IPS-NIHi7 (cell line): ENCODE results near the gene OR4A47.
"Not testable (repeated sequence)": the region's sequence is repeated elsewhere in the genome, so short reads cannot be mapped to it uniquely, and the experiment has no call there.

Source experiments
- DNase-seq: peaks from one replicate; pipeline ENCODE4 v3.0.0; 2012; ENCODE audit warnings: mixed read lengths; ENCODE audit errors: extremely low spot score

The OR4A47 gene, protein sequence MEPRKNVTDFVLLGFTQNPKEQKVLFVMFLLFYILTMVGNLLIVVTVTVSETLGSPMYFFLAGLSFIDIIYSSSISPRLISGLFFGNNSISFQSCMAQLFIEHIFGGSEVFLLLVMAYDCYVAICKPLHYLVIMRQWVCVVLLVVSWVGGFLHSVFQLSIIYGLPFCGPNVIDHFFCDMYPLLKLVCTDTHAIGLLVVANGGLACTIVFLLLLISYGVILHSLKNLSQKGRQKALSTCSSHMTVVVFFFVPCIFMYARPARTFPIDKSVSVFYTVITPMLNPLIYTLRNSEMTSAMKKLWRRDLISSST

DNA sequence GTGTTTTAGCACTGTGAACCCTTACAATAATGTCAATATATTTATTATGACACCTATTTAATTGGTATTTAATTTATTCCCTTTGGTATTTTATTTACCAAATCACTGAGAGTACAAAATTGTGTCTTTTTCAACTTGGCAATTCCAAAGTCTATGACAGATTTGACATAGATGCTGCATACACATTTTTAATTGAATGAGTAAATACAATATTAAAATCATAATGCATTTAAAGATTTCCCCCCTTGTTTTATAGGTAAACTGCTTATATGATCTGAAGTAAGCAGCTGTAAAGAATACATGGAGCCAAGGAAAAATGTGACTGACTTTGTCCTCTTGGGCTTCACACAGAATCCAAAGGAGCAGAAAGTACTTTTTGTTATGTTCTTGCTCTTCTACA lies at the start of gene OR4A47:
TSS of gene OR4A47 (plus strand) at position 301 of the 400 bp plus-strand sequence. CDS start at position 301, 0 bp downstream.
- not testable (repeated sequence) for DNase-seq

DNA sequence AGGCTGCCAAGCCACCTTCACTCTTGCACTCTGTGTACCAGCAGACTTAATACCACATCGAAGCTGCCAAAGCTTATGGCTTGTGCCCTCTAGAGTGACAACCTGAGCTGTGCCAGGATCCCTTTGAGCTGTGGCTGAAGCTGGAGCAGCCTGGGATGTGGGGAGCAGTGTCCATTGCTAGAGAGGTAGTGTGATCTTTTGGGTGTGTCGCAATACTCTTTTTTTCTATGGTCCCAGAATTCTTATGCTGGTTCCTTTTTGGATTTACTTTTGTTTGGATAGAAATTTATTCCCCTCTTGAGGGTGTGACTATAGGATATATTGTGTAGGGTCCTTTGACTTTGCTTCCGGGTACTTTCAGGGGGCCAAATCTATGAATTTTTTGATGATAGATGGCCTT lies 32.7 kb upstream of the OR4A47 start:
- not testable (repeated sequence) for DNase-seq

DNA sequence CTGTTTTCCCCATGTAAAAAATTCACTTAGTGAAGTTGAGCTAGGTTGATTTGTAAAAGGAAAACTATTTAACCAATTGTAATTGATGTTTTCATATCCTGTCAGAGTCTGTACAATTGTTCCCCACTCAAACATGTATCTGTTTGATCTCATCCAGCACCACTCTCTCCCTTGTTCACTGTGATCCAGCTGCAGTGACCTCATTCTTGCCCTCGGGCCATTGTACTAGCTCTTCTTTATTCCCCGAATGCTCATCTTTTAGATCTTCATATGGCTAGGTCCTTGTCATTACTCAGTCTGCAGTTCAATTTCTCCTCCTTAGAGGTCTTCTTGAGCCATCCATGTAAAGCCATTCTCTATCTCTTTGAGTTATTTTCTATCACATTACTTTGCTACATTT lies 14.6 kb upstream of the OR4A47 start:
- not testable (repeated sequence) for DNase-seq

DNA sequence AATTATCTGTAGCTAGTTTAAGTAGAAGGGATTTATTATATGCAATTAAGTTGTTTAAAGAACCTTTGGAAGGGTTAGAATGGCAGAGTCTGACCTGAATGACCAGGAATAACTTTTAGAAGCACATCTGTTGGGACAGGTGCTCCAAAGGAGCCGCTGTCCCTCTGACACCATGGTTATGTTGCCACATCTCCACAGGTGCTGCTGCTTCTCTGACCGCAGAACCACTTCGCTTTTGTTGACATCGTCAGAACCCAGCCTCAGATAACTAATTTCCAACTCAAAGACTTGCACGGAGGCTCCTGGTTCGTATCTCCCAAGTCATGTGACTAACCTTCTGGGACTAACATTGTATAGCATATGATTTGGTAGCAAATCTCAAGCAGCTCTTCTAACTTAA lies 13.9 kb upstream of the OR4A47 start:
- not testable (repeated sequence) for DNase-seq

DNA sequence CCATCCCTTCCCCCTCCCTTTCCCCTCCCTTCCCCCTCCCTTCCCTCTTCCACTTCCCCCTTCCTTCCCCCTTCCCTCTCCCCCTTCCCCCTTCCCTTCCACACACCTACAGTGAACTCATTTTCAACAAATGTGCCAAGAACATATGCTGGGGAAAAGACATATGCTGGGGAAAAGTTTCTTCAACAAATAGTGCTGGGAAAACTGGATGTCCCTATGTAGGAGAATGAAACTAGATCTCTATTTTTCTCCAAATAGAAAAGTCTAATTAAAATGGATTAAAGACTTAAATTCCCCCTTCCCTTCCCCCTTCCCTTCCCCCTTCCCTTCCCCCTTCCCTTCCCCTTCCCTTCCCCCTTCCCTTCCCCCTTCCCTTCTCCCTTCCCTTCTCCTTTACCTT lies 17.6 kb downstream of the OR4A47 start:
- DNase-seq: not testable (repeated sequence)

DNA sequence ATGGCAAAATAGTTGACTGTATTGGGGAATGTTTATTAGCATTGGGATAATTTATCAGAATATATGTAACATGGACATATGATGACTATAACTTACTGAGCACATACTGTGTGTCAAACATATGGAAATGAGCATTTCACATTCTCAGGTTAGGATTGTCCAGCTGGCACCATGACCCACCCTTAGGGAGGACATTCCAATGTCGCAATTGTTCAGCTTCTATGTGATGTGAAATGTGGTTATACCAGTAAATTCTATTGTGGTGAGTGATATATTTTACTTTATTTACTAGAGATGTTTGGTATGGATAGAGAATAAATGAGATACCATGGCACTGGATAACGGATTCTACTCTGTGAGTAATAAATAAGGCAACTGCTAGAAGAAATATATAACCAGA lies 50.4 kb downstream of the OR4A47 start:
- no peak for DNase-seq
